Activated CD8-positive, alpha-beta T cell treated with anti-CD3 and anti-CD28 coated beads for 36 hours (primary cell): ENCODE results near the gene ANKRD55. TPM values are rescaled to one million over a fixed set of nuclear protein-coding genes. Genes with fewer than 3 reads are reported as not detected.

Source experiments
- ATAC-seq: fragments of 200-7000 bp; cut with Tn5 transposase; one replicate; pipeline ENCODE4 v1.10.0; 2021; ENCODE audit warnings: mild to moderate bottlenecking, moderate library complexity
- CTCF ChIA-PET: fragments of 350-600 bp; sonication (Branson Sonifier 250); formaldehyde crosslinking; loops from one replicate; lab custom pipeline; 2021; ENCODE audit warnings: antibody characterized with exemption; lab: Charles Lee
- POLR2A ChIA-PET: fragments of 350-600 bp; sonication (Branson Sonifier 250); formaldehyde crosslinking; loops from one replicate; lab custom pipeline; 2021; ENCODE audit warnings: antibody characterized with exemption; lab: Charles Lee
- DNase-seq: peaks from one replicate; pipeline ENCODE4 v3.0.0-alpha.2; 2020
- H3K27ac Mint-ChIP-seq: one replicate; pipeline ENCODE4 v1.8.0; 2021; ENCODE audit warnings: mild to moderate bottlenecking, mixed read lengths
- H3K27me3 Mint-ChIP-seq: one replicate; pipeline ENCODE4 v1.8.0; 2021; ENCODE audit warnings: mixed read lengths
- H3K36me3 Mint-ChIP-seq: one replicate; pipeline ENCODE4 v1.8.0; 2021; ENCODE audit warnings: low read depth, mixed read lengths
- H3K4me1 Mint-ChIP-seq: one replicate; pipeline ENCODE4 v1.8.0; 2021; ENCODE audit warnings: low read depth, mixed read lengths
- H3K4me3 Mint-ChIP-seq: one replicate; pipeline ENCODE4 v1.8.0; 2021; ENCODE audit warnings: mild to moderate bottlenecking, moderate library complexity, mixed read lengths
- H3K9me3 Mint-ChIP-seq: one replicate; pipeline ENCODE4 v1.8.0; 2021; ENCODE audit warnings: mixed read lengths
- CTCF ChIP-seq: fragments of 200-600 bp; IDR thresholded peaks from one replicate; pipeline ENCODE4 v1.8.0; 2022; ENCODE audit warnings: antibody characterized with exemption, mild to moderate bottlenecking
- intact Hi-C: fragments of 100-400 bp; cut with micrococcal nuclease; formaldehyde crosslinking; loops from one replicate; pipeline ENCODE4 v1.10.0; 2022
- total RNA-seq, 2 experiments: library from RNA; stranded (reverse); gene quantifications; one replicate each; pipeline ENCODE4 v1.2.3, GENCODE V29; 2021

The ANKRD55 gene
- total RNA-seq, 2 experiments from 2014 or later = not detected

GRCh38 chr5:56059854-56060253 is 173.3 kb downstream of the ANKRD55 start:
- peaks cover 61% of the 10 kb centered on the region for H3K4me1 Mint-ChIP-seq
- ATAC-seq = no peak
- H3K27me3 Mint-ChIP-seq = no peaks in the 10 kb centered on the region
- intact Hi-C loops = loop anchor here (5.0 kb wide), 2 partner anchors 48 to 63 kb away; no protein-coding TSS in a partner anchor
- peaks cover 5% of the 10 kb centered on the region for H3K36me3 Mint-ChIP-seq
- H3K4me3 Mint-ChIP-seq = no peak overlapping the region
- POLR2A ChIA-PET = interaction anchor here (3.0 kb wide), 1 partner anchor 66 kb away, joined by 11 read pairs; the partner anchor contains the start of gene IL6ST
- CTCF ChIA-PET = interaction anchor here (2.2 kb wide), 1 partner anchor 141 kb away, joined by 9 read pairs; no protein-coding TSS in a partner anchor
- H3K27ac Mint-ChIP-seq = no peak overlapping the region
- no peak for DNase-seq
- H3K9me3 Mint-ChIP-seq = no peaks in the 10 kb centered on the region
- no peak for TF ChIP-seq CTCF

GRCh38 chr5:56056875-56057274 is 176.3 kb downstream of the ANKRD55 start:
- ATAC-seq = no peak
- H3K4me1 Mint-ChIP-seq = peaks cover 53% of the 10 kb centered on the region
- H3K27ac Mint-ChIP-seq = peak overlapping the region; percentile 17
- POLR2A ChIA-PET = interaction anchor here (0.6 to 1.4 kb wide), 2 partner anchors 64 to 144 kb away, joined by 3 to 6 read pairs; no protein-coding TSS in a partner anchor
- no peaks in the 10 kb centered on the region for H3K27me3 Mint-ChIP-seq
- DNase-seq = no peak
- TF ChIP-seq CTCF = no peak
- H3K9me3 Mint-ChIP-seq = peaks cover 2% of the 10 kb centered on the region
- H3K36me3 Mint-ChIP-seq = peaks cover 9% of the 10 kb centered on the region
- intact Hi-C loops = loop anchor here (5.0 kb wide), 2 partner anchors 45 to 60 kb away; no protein-coding TSS in a partner anchor
- CTCF ChIA-PET = interaction anchor here (1.4 kb wide), 1 partner anchor 9 kb away, joined by 4 read pairs; no protein-coding TSS in a partner anchor
- no peak overlapping the region for H3K4me3 Mint-ChIP-seq

- TF ChIP-seq CTCF = no peak
- no peak for DNase-seq
- Mint-ChIP-seq H3K36me3 (peaks cover 9% of the 10 kb centered on the region), H3K27ac (no peak overlapping the region), H3K27me3 (no peaks in the 10 kb centered on the region), H3K4me1 (peaks cover 56% of the 10 kb centered on the region), H3K9me3 (peaks cover 2% of the 10 kb centered on the region), H3K4me3 (no peak overlapping the region)
- CTCF ChIA-PET = no interaction called here
- intact Hi-C loops = loop anchor here (5.0 kb wide), 2 partner anchors 44 to 59 kb away; no protein-coding TSS in a partner anchor
- no peak for ATAC-seq
- POLR2A ChIA-PET = interaction anchor here (1.4 kb wide), 1 partner anchor 63 kb away, joined by 6 read pairs; no protein-coding TSS in a partner anchor
Observed at GRCh38 chr5:56055859-56056258, 177.3 kb downstream of the ANKRD55 start.

- POLR2A ChIA-PET = no interaction called here
- Mint-ChIP-seq H3K9me3 (peaks cover 2% of the 10 kb centered on the region), H3K27ac (no peak overlapping the region), H3K36me3 (peaks cover 9% of the 10 kb centered on the region), H3K4me1 (peaks cover 56% of the 10 kb centered on the region), H3K4me3 (no peak overlapping the region), H3K27me3 (no peaks in the 10 kb centered on the region)
- intact Hi-C loops = loop anchor here (5.0 kb wide), 2 partner anchors 43 to 58 kb away; no protein-coding TSS in a partner anchor
- ATAC-seq = no peak
- TF ChIP-seq CTCF = no peak
- CTCF ChIA-PET = no interaction called here
- no peak for DNase-seq
Observed at GRCh38 chr5:56055287-56055686, 177.8 kb downstream of the ANKRD55 start.

DNA sequence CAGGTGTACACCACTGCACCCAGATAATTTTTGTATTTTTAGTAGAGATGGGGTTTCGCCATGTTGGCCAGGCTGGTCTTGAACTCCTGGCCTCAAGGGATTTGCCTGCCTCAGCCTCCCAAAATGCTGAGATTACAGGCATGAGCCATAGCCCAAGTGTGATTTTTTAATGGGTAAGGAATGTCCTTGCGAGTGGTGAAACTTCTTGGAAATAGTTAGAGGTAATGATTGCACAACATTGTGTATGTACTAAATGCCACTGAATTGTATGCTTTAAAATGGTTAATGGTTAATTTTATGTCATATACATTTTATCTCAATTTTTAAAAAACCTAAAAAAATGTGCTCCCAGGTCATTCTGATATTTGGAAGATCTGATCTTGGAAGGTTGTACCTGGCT is 178.5 kb downstream of the ANKRD55 start:
- H3K9me3 Mint-ChIP-seq = peaks cover 2% of the 10 kb centered on the region
- H3K27ac Mint-ChIP-seq = no peak overlapping the region
- ATAC-seq (no peak), DNase-seq (no peak)
- H3K27me3 Mint-ChIP-seq = no peaks in the 10 kb centered on the region
- H3K36me3 Mint-ChIP-seq = peaks cover 9% of the 10 kb centered on the region
- ChIA-PET POLR2A (no interaction called here), CTCF (no interaction called here)
- peaks cover 54% of the 10 kb centered on the region for H3K4me1 Mint-ChIP-seq
- TF ChIP-seq CTCF = no peak
- no peak overlapping the region for H3K4me3 Mint-ChIP-seq
- intact Hi-C loops = loop anchor here (5.0 kb wide), 2 partner anchors 42 to 57 kb away; no protein-coding TSS in a partner anchor
